Esophagus muscularis mucosa (tissue), 4 donors: ENCODE measurements around the gene SH3RF3. TPM values are rescaled to one million over a fixed set of nuclear protein-coding genes. Genes with fewer than 3 reads are reported as not detected.

Source experiments
- DNase-seq: peaks from one replicate; pipeline ENCODE4 v3.0.0-alpha.2; 2017; ENCODE audit errors: extremely low spot score
- H3K27ac ChIP-seq, 4 donors: fragments of 200-600 bp; sonication (generic); replicated peaks in 1 of 4; 1 replicate in 3 of 4; 2 replicates in 1 of 4; pipeline ENCODE4 v1.5.1; 2016 to 2019; ENCODE audit warnings: mild to moderate bottlenecking in 1 of 4
- H3K27me3 ChIP-seq, 4 donors: fragments of 200-600 bp; sonication (generic); one replicate each; pipeline versions ENCODE4 v1.5.1 to v1.6.0; 2016 to 2019
- H3K36me3 ChIP-seq, 4 donors: fragments of 200-600 bp; sonication (generic); one replicate each; pipeline ENCODE4 v1.5.1; 2016 to 2019
- H3K4me1 ChIP-seq, 4 donors: fragments of 200-600 bp; sonication (generic); one replicate each; pipeline ENCODE4 v1.5.1; 2016 to 2019
- H3K4me3 ChIP-seq, 4 donors: fragments of 200-600 bp; sonication (generic); 1 replicate in 2 of 4; 2 replicates in 2 of 4; pipeline ENCODE4 v1.5.1; 2016 to 2019; ENCODE audit warnings: mild to moderate bottlenecking in 4 of 4, moderate library complexity in 1 of 4
- H3K9me3 ChIP-seq, 4 donors: fragments of 200-600 bp; sonication (generic); 1 replicate in 3 of 4; 2 replicates in 1 of 4; pipeline ENCODE4 v1.5.1; 2016 to 2019
- EP300 ChIP-seq: sonication (generic); formaldehyde crosslinking; IDR thresholded peaks from one replicate; pipeline ENCODE4 v1.6.1; 2017; ENCODE audit warnings: antibody characterized with exemption
- POLR2A ChIP-seq: fragments of 450-650 bp; IDR thresholded peaks from one replicate; pipeline ENCODE4 v1.6.1; 2017; ENCODE audit warnings: antibody characterized with exemption, moderate library complexity, mild to moderate bottlenecking, low read depth
- POLR2AphosphoS5 ChIP-seq, 2 donors: sonication (generic); formaldehyde crosslinking; IDR thresholded peaks; one replicate each; pipeline ENCODE4 v1.6.1; 2017; ENCODE audit warnings: antibody characterized with exemption in 2 of 2
- WGBS: methylation state at CpG from one replicate; pipeline ENCODE4 v1.1.5; 2018; 5-methylcytosine and 5-hydroxymethylcytosine counted together
- intact Hi-C: fragments of 100-400 bp; cut with DNase I; formaldehyde crosslinking; loops from one replicate; pipeline ENCODE4 v1.15.1; 2023
- total RNA-seq, 4 donors: library from RNA; depleted of rRNA; stranded (reverse); fragments of >200 nt; gene quantifications; one replicate each; pipeline versions ENCODE4 v1.1.0 to v1.2.1, GENCODE V29; 2016
- TF ChIP-seq, protein P1 (sequence below), 3 experiments: fragments of 200-600 bp in 2 of 3; fragments of 450-650 bp in 1 of 3; sonication (generic) in 2 of 3; IDR thresholded peaks; one replicate each; pipeline ENCODE4 v1.5.1; 2017 to 2019; ENCODE audit warnings: antibody characterized with exemption in 3 of 3, mild to moderate bottlenecking in 2 of 3, moderate library complexity in 1 of 3

The SH3RF3 gene
- total RNA-seq, 4 donors from 2014 or later = 6.3 to 17.5 (median 11.3) TPM

DNA sequence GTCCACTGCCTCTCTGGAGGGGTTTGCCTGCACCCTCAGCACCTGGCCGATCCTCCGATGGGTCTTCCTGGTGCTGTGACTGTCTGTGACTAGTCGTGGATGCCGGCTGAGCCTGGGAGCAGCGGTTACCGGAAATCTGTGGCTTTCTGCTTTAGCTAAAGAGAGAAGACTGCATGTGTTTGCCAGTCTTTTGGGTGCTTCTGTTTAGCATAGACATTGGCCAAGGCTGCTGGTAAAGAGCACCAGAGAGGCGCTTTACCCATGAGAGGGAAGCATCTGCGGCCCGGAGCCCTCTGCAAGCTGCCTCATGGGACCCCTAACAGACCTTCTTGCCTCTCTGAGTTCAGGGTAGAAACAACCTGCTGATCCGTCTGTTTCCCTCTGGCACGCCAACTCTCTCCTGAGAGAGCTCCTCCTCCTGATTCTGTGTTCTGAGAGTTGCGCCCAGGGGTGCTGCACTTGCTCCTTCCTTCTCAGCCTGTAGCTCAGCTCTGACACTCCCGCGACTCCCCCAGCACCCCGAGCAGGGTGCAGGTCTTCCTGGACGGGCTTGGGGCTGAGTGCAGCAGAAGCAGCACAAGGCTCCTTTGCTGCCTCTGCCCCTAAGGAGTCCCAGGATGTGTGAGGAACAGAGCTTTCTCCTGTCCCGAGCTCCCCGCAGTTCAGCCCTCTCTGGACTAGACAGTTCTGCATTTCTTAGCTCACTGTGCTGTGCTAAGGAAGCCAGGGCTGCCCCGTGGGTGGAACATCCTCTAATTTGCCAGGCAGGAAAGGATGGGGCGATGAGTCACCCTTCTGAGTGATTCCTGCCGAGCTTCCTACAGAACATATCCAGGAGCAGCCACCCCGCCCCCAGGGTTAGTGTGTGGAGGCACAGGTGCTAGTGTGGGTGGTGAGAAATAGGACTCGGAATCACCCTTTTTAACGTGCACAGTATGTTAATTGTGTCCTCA is 203.2 kb downstream of the SH3RF3 start:
- H3K36me3 ChIP-seq = no peaks in the 10 kb centered on the region
- 47% methylated on average over 21 of the region's 24 CpGs for WGBS
- TF ChIP-seq EP300 (no peak), POLR2A (no peak), POLR2AphosphoS5 (IDR thresholded peaks at IDR 0.05) (peak; percentile 57 to 65)
- TF ChIP-seq, protein P1, sequence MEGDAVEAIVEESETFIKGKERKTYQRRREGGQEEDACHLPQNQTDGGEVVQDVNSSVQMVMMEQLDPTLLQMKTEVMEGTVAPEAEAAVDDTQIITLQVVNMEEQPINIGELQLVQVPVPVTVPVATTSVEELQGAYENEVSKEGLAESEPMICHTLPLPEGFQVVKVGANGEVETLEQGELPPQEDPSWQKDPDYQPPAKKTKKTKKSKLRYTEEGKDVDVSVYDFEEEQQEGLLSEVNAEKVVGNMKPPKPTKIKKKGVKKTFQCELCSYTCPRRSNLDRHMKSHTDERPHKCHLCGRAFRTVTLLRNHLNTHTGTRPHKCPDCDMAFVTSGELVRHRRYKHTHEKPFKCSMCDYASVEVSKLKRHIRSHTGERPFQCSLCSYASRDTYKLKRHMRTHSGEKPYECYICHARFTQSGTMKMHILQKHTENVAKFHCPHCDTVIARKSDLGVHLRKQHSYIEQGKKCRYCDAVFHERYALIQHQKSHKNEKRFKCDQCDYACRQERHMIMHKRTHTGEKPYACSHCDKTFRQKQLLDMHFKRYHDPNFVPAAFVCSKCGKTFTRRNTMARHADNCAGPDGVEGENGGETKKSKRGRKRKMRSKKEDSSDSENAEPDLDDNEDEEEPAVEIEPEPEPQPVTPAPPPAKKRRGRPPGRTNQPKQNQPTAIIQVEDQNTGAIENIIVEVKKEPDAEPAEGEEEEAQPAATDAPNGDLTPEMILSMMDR (IDR thresholded peaks at IDR 0.05) = no peak
- peak overlapping the region; percentile 15 to 63 (median 54) for H3K27ac ChIP-seq
- H3K9me3 ChIP-seq = no peaks in the 10 kb centered on the region
- intact Hi-C loops = no loop called here
- no peaks in the 10 kb centered on the region for H3K27me3 ChIP-seq
- peak overlapping the region; percentile 21 to 44 (median 27) for H3K4me3 ChIP-seq
- no peak for DNase-seq
- peaks cover 17 to 25% (median 19%) of the 10 kb centered on the region in 4 donors for H3K4me1 ChIP-seq

DNA sequence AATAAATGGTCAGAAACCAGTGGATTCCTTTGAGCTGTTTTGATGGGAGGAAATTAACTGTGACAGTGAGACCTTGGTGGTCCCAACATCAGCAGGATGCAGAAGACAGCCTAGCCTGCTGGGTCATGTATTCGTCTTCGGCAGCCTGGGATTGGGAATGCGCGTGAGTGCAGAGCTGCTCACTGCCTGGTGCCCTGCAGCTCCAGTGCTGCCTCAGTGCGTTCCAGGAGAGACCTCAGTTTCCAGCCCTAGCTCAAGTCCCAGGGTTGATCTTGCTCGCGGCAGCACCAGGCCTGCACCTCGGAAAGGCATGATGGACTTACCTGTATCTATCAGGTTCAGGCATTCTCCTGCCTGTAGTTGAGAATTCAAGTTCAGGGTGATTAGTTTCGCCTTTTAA is 203.9 kb downstream of the SH3RF3 start:
- H3K27me3 ChIP-seq = no peaks in the 10 kb centered on the region
- no peaks in the 10 kb centered on the region for H3K9me3 ChIP-seq
- intact Hi-C loops = no loop called here
- no peak for DNase-seq
- H3K4me1 ChIP-seq = peaks cover 17 to 25% (median 19%) of the 10 kb centered on the region in 4 donors
- H3K4me3 ChIP-seq = no peak overlapping the region
- H3K27ac ChIP-seq = no peak overlapping the region
- H3K36me3 ChIP-seq = no peaks in the 10 kb centered on the region
- 92% methylated on average over 5 of the region's 9 CpGs for WGBS
- no peak for TF ChIP-seq POLR2AphosphoS5 (IDR thresholded peaks at IDR 0.05)
- no peak for TF ChIP-seq EP300
- TF ChIP-seq POLR2A = no peak
- TF ChIP-seq, protein P1 (IDR thresholded peaks at IDR 0.05) = no peak

DNA sequence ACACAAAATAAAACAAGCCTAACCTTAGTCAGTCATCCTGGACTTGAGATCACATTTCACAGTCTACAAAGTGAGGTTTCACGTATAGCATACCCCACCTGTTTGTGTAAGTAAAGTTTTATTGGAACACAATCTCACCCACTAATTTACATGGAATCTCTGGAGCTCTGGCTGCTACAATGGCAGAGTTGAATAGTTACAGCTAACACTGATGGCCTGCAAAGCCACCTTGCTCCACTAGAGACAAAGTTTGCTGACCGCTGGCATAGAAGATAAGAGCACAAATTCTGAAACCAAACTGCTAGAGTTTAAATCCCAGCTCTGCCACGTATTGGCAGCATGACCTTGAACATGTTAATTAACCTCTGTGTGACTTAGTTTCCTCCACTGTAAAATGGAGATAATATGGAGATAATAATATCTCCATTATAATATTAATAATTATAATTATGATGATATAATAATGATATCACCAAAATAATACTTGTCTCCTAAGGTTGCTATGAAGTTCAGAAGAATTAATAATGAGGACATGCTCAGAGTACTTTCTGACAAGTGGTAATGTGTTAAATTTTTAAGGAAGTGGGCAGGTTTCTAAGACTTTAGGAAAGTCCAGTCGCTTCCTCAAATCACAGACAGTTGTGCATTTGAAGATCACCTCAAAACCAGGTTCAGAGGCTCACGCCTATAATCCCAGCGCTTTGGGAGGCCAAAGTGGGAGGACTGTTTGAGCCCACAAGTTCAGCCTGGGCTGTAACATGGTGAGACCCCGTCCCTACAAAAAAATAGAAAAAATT is 204.6 kb downstream of the SH3RF3 start:
- 86% methylated on average over 7 of the region's 7 CpGs for WGBS
- Histone ChIP-seq H3K9me3 (no peaks in the 10 kb centered on the region), H3K4me1 (peaks cover 17 to 25% (median 19%) of the 10 kb centered on the region in 4 donors), H3K4me3 (no peak overlapping the region), H3K27me3 (no peaks in the 10 kb centered on the region), H3K27ac (no peak overlapping the region), H3K36me3 (no peaks in the 10 kb centered on the region)
- TF ChIP-seq POLR2A (no peak), POLR2AphosphoS5 (IDR thresholded peaks at IDR 0.05) (no peak)
- TF ChIP-seq, protein P1 (IDR thresholded peaks at IDR 0.05) = peak in 1 of 3 experiments; percentile 29
- intact Hi-C loops = no loop called here
- DNase-seq = no peak

DNA sequence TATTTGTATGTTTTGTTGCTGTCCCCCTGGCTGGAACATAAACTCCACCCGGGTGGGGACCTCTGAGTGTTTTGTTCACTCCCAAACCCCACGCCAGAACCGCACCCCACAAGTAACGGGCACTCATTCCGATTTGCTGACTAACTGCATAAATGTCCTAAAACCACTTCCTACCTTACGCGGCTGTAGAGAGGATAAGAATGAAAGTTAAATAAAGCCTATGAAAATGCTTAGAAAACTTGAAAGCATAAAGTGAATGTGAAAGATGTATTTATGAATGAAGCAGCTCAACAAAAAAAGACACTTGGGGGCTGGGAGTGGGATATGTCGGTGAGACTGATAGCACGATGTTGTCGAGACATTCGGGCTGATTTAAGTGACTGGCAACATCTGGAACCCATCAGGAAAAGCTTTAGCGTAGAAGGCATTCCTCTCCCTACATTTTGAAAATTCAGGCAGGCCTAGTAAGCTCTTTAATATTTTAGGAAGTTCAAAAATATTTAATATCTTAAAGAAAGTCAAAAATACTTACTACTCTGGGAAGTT is 206.7 kb downstream of the SH3RF3 start:
- H3K9me3 ChIP-seq = no peaks in the 10 kb centered on the region
- H3K36me3 ChIP-seq = no peaks in the 10 kb centered on the region
- no peaks in the 10 kb centered on the region for H3K27me3 ChIP-seq
- intact Hi-C loops = no loop called here
- no peak for DNase-seq
- 65% methylated on average over 12 of the region's 12 CpGs for WGBS
- peak overlapping the region in 1 of 4 donors; percentile 21 for H3K27ac ChIP-seq
- H3K4me3 ChIP-seq = peak overlapping the region in 1 of 4 donors; percentile 13
- H3K4me1 ChIP-seq = peaks cover 17 to 25% (median 23%) of the 10 kb centered on the region in 4 donors
- TF ChIP-seq POLR2AphosphoS5 (IDR thresholded peaks at IDR 0.05) (no peak), EP300 (no peak)
- TF ChIP-seq, protein P1 (IDR thresholded peaks at IDR 0.05) = no peak
